ENCODE measurements around the gene KDM4C. TPM values are rescaled to one million over a fixed set of nuclear protein-coding genes. Genes with fewer than 3 reads are reported as not detected.

KDM4C gene
- total and polyA plus RNA-seq, 8 donors, result 6.7 to 129 (median 79.9) TPM

- intact Hi-C loops (cut with DNase I; ENCODE audit: low total_unique reads), result no loop called here
- TF ChIP-seq EP300 (IDR thresholded peaks at IDR 0.05), result no peak
- no peak for TF ChIP-seq POLR2AphosphoS5 (IDR thresholded peaks at IDR 0.05)
- TF ChIP-seq, protein P1, sequence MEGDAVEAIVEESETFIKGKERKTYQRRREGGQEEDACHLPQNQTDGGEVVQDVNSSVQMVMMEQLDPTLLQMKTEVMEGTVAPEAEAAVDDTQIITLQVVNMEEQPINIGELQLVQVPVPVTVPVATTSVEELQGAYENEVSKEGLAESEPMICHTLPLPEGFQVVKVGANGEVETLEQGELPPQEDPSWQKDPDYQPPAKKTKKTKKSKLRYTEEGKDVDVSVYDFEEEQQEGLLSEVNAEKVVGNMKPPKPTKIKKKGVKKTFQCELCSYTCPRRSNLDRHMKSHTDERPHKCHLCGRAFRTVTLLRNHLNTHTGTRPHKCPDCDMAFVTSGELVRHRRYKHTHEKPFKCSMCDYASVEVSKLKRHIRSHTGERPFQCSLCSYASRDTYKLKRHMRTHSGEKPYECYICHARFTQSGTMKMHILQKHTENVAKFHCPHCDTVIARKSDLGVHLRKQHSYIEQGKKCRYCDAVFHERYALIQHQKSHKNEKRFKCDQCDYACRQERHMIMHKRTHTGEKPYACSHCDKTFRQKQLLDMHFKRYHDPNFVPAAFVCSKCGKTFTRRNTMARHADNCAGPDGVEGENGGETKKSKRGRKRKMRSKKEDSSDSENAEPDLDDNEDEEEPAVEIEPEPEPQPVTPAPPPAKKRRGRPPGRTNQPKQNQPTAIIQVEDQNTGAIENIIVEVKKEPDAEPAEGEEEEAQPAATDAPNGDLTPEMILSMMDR (IDR thresholded peaks at IDR 0.05), result no peak
- TF ChIP-seq POLR2A (IDR thresholded peaks at IDR 0.05), result no peak
- Histone ChIP-seq H3K4me1 (peaks cover 0 to 18% (median 0%) of the 10 kb centered on the region in 4 donors), H3K4me3 (no peak overlapping the region), H3K9me3 (no peaks in the 10 kb centered on the region), H3K36me3 (peaks cover 4 to 20% (median 13%) of the 10 kb centered on the region in 4 donors), H3K27me3 (no peaks in the 10 kb centered on the region), H3K27ac (no peak overlapping the region)
- no peak for DNase-seq
- WGBS, 5 donors, result 0 to 53% (median 38%) methylated on average over 1 of the region's 1 CpG
Measured at GRCh38 chr9:7163932-7164331, 406.2 kb downstream of the KDM4C start.

DNA sequence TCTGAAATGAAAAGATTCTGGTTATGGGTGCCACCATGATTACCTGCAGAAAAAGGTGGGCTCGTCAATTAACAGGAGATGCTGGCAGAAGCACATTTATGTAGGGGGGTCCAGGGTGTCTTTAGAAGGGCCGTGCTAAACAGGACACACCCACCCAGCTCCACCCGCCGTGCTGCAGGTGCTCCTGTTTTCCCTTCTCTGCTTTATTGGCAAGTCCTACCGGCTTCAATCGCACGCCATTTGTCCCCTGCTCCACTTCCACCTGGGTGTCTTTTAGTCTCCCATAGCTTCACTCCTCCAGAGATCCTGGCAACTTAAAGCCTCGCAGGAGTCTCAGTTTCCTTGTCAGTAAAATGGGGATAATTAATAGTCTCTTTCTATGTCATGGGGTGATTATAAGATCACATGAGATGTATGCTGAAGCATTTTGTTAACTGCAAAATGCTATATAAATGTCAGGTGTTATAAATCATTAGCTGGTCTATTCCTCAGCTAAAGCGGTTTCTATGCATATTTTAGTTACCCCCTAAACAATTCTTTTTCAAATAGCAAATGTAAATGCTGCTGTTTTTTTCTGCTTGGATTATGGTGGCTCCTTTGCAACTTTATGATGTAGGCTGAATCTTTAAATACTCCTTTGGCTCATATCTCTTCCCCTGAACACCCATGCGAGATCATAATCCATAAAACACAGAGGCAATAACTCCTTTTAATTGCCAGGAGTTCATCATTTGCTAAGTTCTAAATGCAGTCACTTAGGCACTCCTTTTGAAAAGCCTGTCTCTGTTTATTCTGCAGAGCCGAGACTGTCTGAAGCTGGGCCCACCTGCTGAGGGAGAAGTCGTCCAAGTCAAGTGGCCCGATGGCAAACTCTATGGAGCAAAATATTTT lies 406.9 kb downstream of the KDM4C start:
- Histone ChIP-seq H3K27ac (peak overlapping the region in 1 of 5 donors; percentile 5), H3K4me1 (peaks cover 0 to 18% (median 0%) of the 10 kb centered on the region in 4 donors), H3K9me3 (no peaks in the 10 kb centered on the region), H3K4me3 (no peak overlapping the region), H3K36me3 (peaks cover 5 to 25% (median 17%) of the 10 kb centered on the region in 4 donors), H3K27me3 (no peaks in the 10 kb centered on the region)
- TF ChIP-seq POLR2A (IDR thresholded peaks at IDR 0.05) (no peak), POLR2AphosphoS5 (IDR thresholded peaks at IDR 0.05) (no peak), EP300 (IDR thresholded peaks at IDR 0.05) (no peak)
- TF ChIP-seq, protein P1 (IDR thresholded peaks at IDR 0.05), result no peak
- intact Hi-C loops (cut with DNase I; ENCODE audit: low total_unique reads), result no loop called here
- WGBS, 5 donors, result 63 to 81% (median 77%) methylated on average over 13 of the region's 13 CpGs
- DNase-seq, result no peak

DNA sequence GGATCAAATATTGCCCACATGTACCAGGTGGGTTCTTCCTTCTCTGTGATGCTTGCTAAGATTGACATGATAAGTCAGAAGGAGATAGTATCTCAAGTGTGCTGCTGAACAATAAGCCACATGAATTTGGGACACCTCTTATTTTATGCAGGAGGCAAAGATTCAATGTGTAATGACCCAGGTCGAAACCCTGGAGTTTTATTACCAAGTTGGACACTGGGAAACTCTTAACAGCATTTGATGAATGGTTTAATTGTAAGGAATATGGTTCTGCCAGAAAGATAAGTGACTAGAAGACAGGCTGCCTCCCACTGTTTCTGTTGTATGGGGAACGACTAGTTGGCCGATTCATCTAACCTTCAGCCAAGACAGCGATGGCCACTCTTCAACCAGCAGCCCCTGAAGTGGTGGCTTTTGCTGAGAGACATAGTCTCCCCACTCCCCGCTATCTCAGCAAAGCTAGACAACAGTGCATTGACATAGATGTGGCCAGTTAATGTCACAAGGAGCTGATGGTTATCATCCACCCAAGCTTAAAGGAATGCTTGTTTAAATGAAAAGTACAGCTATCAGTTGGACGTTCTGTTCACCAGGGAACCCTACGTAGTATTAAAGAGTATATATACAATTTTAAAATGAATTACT lies 407.7 kb downstream of the KDM4C start:
- TF ChIP-seq POLR2A (IDR thresholded peaks at IDR 0.05) (no peak), EP300 (IDR thresholded peaks at IDR 0.05) (no peak), POLR2AphosphoS5 (IDR thresholded peaks at IDR 0.05) (no peak)
- TF ChIP-seq, protein P1 (IDR thresholded peaks at IDR 0.05), result no peak
- Histone ChIP-seq H3K36me3 (peaks cover 10 to 31% (median 25%) of the 10 kb centered on the region in 4 donors), H3K4me1 (peaks cover 0 to 18% (median 0%) of the 10 kb centered on the region in 4 donors), H3K27ac (no peak overlapping the region), H3K27me3 (no peaks in the 10 kb centered on the region), H3K4me3 (no peak overlapping the region), H3K9me3 (no peaks in the 10 kb centered on the region)
- no peak for DNase-seq
- intact Hi-C loops (cut with DNase I; ENCODE audit: low total_unique reads), result no loop called here
- 84 to 92% (median 88%) methylated on average over 7 of the region's 7 CpGs for WGBS, 5 donors

DNA sequence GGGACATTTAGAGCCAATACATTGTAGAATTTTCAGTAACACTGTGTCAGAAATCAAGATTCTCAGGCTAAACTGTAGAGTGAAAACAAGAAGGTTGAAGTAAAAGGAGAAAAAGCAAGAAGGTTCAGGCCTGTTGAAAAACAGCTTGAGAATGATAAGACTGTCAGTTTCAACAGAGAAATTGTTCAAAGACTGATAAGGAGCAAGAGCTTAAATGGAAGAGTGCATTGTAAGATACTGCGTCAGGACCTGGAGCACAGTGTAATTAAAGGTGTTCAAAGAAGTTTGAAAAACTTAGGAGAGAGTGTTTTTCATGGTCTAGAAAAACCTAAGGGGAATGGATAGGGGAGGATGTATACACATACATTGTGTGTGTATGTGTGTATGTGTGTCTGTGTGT lies 408.3 kb downstream of the KDM4C start:
- DNase-seq, result no peak
- no peak for TF ChIP-seq POLR2AphosphoS5 (IDR thresholded peaks at IDR 0.05)
- TF ChIP-seq, protein P1 (IDR thresholded peaks at IDR 0.05), result no peak
- no peak for TF ChIP-seq EP300 (IDR thresholded peaks at IDR 0.05)
- no peak for TF ChIP-seq POLR2A (IDR thresholded peaks at IDR 0.05)
- peaks cover 0 to 12% (median 0%) of the 10 kb centered on the region in 4 donors for H3K4me1 ChIP-seq
- 50 to 76% (median 59%) methylated on average over 1 of the region's 1 CpG for WGBS, 5 donors
- intact Hi-C loops (cut with DNase I; ENCODE audit: low total_unique reads), result no loop called here
- no peak overlapping the region for H3K4me3 ChIP-seq
- no peak overlapping the region for H3K27ac ChIP-seq
- no peaks in the 10 kb centered on the region for H3K9me3 ChIP-seq
- H3K27me3 ChIP-seq, result no peaks in the 10 kb centered on the region
- peaks cover 13 to 35% (median 29%) of the 10 kb centered on the region in 4 donors for H3K36me3 ChIP-seq
